Astrocyte (in vitro differentiated cells and primary cell): Measurements from ENCODE around the gene CCDC87. TPM values are rescaled to one million over a fixed set of nuclear protein-coding genes. Genes with fewer than 3 reads are reported as not detected.

Source experiments
- DNase-seq: peaks from one replicate; pipeline ENCODE4 v3.0.0-alpha.2; 2010; ENCODE audit warnings: low read depth
- FAIRE-seq: peaks from 2 replicates; lab custom pipeline; 2011; peaks lifted over from hg19 to GRCh38; lab: Jason Lieb, UNC
- H2AFZ ChIP-seq: 2 replicates; pipeline ENCODE4 v1.6.0; 2012; ENCODE audit warnings: low read depth, low read length, inconsistent platforms
- H3K27ac ChIP-seq: 2 replicates; pipeline ENCODE4 v1.5.1; 2011; ENCODE audit warnings: low read depth, low read length, inconsistent platforms
- H3K27me3 ChIP-seq: 2 replicates; pipeline ENCODE4 v1.6.0; 2011; ENCODE audit warnings: low read length, inconsistent platforms; ENCODE audit not compliant: insufficient read depth
- H3K36me3 ChIP-seq: 2 replicates; pipeline ENCODE4 v1.5.1; 2011; ENCODE audit warnings: low read length, inconsistent platforms; ENCODE audit not compliant: insufficient read depth
- H3K4me1 ChIP-seq: 2 replicates; pipeline ENCODE4 v1.5.1; 2011; ENCODE audit warnings: low read length, inconsistent platforms; ENCODE audit not compliant: insufficient read depth
- H3K4me2 ChIP-seq: 2 replicates; pipeline ENCODE4 v1.6.0; 2012; ENCODE audit warnings: low read length, inconsistent platforms
- H3K4me3 ChIP-seq: 2 replicates; pipeline ENCODE4 v1.5.1; 2011; ENCODE audit warnings: low read depth, mild to moderate bottlenecking, low read length, inconsistent platforms; ENCODE audit not compliant: insufficient read depth
- H3K79me2 ChIP-seq: 2 replicates; pipeline ENCODE4 v1.6.0; 2012; ENCODE audit warnings: mild to moderate bottlenecking, low read length, inconsistent platforms; ENCODE audit not compliant: insufficient read depth
- H3K9ac ChIP-seq: 2 replicates; pipeline ENCODE4 v1.6.0; 2012; ENCODE audit warnings: mild to moderate bottlenecking, low read length, inconsistent platforms
- H3K9me3 ChIP-seq: 2 replicates; pipeline ENCODE4 v1.5.1; 2012; ENCODE audit warnings: low read depth, mild to moderate bottlenecking, low read length, inconsistent platforms; ENCODE audit not compliant: insufficient read depth
- H4K20me1 ChIP-seq: 2 replicates; pipeline ENCODE4 v1.6.0; 2012; ENCODE audit warnings: low read length, inconsistent platforms; ENCODE audit not compliant: insufficient read depth
- H3K27ac Mint-ChIP-seq: one replicate; pipeline ENCODE4 v1.8.0; 2021; ENCODE audit warnings: mild to moderate bottlenecking, mixed read lengths; ENCODE audit not compliant: unreplicated experiment
- H3K27me3 Mint-ChIP-seq: one replicate; pipeline ENCODE4 v1.8.0; 2021; ENCODE audit warnings: low read depth, mixed read lengths; ENCODE audit not compliant: unreplicated experiment
- H3K36me3 Mint-ChIP-seq: one replicate; pipeline ENCODE4 v1.8.0; 2021; ENCODE audit warnings: low read depth, mixed read lengths; ENCODE audit not compliant: unreplicated experiment
- H3K4me1 Mint-ChIP-seq: one replicate; pipeline ENCODE4 v1.8.0; 2021; ENCODE audit warnings: low read depth, mixed read lengths; ENCODE audit not compliant: unreplicated experiment
- H3K4me3 Mint-ChIP-seq: one replicate; pipeline ENCODE4 v1.8.0; 2021; ENCODE audit warnings: mild to moderate bottlenecking, moderate library complexity, mixed read lengths; ENCODE audit not compliant: unreplicated experiment
- H3K9me3 Mint-ChIP-seq: one replicate; pipeline ENCODE4 v1.8.0; 2021; ENCODE audit warnings: mild to moderate bottlenecking, mixed read lengths; ENCODE audit not compliant: unreplicated experiment
- CTCF ChIP-seq: IDR thresholded peaks from 2 replicates; pipeline ENCODE4 v1.5.1; 2011; ENCODE audit warnings: low read depth, mild to moderate bottlenecking, inconsistent platforms, low read length, moderate library complexity; ENCODE audit not compliant: insufficient read depth
- EZH2 ChIP-seq: IDR thresholded peaks from 2 replicates; pipeline ENCODE4 v1.6.1; 2012; ENCODE audit warnings: mild to moderate bottlenecking, low read length, inconsistent platforms; ENCODE audit not compliant: insufficient read depth
- total RNA-seq: library from RNA; stranded (reverse); gene quantifications from 2 replicates; pipeline ENCODE4 v1.2.1, GENCODE V29; 2021

Gene CCDC87
- total RNA-seq, 1 donor from 2014 or later = 0.34 TPM

DNA sequence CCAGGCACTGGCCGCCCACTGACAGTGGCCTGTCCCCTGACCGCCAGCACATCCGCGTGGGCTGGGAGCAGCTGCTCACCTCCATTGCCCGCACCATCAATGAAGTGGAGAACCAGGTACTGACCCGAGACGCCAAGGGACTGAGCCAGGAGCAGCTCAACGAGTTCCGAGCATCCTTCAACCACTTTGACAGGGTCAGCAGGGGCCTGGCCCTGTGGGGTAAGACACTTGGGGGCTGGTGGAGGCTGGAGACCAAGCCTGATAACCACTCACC lies 31.0 kb downstream of the CCDC87 start:
- no peak overlapping the region for H3K9ac ChIP-seq
- no peak overlapping the region for H3K27ac ChIP-seq
- H4K20me1 ChIP-seq = no peaks in the 10 kb centered on the region
- Mint-ChIP-seq H3K27me3 (peaks cover 29% of the 10 kb centered on the region), H3K36me3 (no peaks in the 10 kb centered on the region), H3K4me3 (no peak overlapping the region), H3K9me3 (peaks cover 5% of the 10 kb centered on the region), H3K27ac (no peak overlapping the region), H3K4me1 (peaks cover 5% of the 10 kb centered on the region)
- H3K9me3 ChIP-seq = no peaks in the 10 kb centered on the region
- no peaks in the 10 kb centered on the region for H3K36me3 ChIP-seq
- no peaks in the 10 kb centered on the region for H3K4me1 ChIP-seq
- no peak for DNase-seq
- H3K4me2 ChIP-seq = no peak overlapping the region
- no peak for TF ChIP-seq EZH2
- no peak for TF ChIP-seq CTCF
- H3K4me3 ChIP-seq = no peak overlapping the region
- H3K79me2 ChIP-seq = no peaks in the 10 kb centered on the region
- H3K27me3 ChIP-seq = peaks cover 2% of the 10 kb centered on the region
- H2AFZ ChIP-seq = no peak overlapping the region
- no peak for FAIRE-seq

DNA sequence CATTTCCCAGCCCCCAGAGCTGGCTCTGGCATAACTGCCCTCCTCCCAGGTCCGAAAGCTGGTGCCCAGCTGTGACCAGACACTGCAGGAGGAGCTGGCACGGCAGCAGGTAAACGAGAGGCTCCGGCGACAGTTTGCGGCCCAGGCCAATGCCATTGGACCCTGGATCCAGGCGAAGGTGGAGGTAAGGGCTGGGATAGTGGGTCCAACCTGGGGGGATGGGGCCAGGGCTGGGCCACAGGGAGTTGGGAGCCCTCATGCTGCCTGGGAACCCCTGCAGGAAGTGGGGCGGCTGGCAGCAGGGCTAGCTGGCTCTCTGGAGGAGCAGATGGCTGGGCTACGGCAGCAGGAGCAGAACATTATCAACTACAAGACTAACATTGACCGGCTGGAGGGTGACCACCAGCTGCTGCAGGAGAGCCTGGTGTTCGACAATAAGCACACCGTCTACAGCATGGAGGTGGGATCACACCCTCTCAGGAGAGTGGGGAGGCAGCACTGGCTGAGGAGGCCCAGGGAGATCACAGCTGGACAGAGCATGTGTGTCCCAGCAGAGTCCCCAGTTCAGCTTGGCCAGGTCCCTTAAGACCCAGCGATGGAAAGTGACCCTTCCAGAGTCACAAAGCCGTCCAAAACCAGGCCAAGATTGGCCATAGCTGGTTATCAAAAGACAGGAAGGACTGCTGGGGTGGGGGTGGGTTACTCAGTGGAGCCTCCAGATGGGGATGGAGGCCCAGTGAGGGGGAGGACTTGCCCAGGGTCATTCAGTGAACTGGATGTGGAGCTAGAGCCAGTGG lies 31.5 kb downstream of the CCDC87 start:
- Histone ChIP-seq H2AFZ (no peak overlapping the region), H3K4me2 (no peak overlapping the region), H3K9ac (no peak overlapping the region), H3K27ac (no peak overlapping the region), H4K20me1 (no peaks in the 10 kb centered on the region), H3K27me3 (peaks cover 2% of the 10 kb centered on the region), H3K4me1 (no peaks in the 10 kb centered on the region), H3K9me3 (no peaks in the 10 kb centered on the region), H3K36me3 (no peaks in the 10 kb centered on the region), H3K79me2 (no peaks in the 10 kb centered on the region), H3K4me3 (no peak overlapping the region)
- H3K27ac Mint-ChIP-seq = no peak overlapping the region
- H3K36me3 Mint-ChIP-seq = no peaks in the 10 kb centered on the region
- TF ChIP-seq EZH2 (no peak), CTCF (no peak)
- H3K9me3 Mint-ChIP-seq = peaks cover 5% of the 10 kb centered on the region
- no peak overlapping the region for H3K4me3 Mint-ChIP-seq
- peaks cover 28% of the 10 kb centered on the region for H3K27me3 Mint-ChIP-seq
- FAIRE-seq = no peak
- DNase-seq = no peak
- H3K4me1 Mint-ChIP-seq = peaks cover 5% of the 10 kb centered on the region

- Mint-ChIP-seq H3K27me3 (peaks cover 26% of the 10 kb centered on the region), H3K4me1 (peaks cover 4% of the 10 kb centered on the region), H3K27ac (no peak overlapping the region), H3K4me3 (no peak overlapping the region), H3K36me3 (no peaks in the 10 kb centered on the region), H3K9me3 (peaks cover 2% of the 10 kb centered on the region)
- no peaks in the 10 kb centered on the region for H4K20me1 ChIP-seq
- FAIRE-seq (no peak), DNase-seq (no peak)
- no peaks in the 10 kb centered on the region for H3K79me2 ChIP-seq
- H2AFZ ChIP-seq = no peak overlapping the region
- H3K9ac ChIP-seq = no peak overlapping the region
- TF ChIP-seq EZH2 (no peak), CTCF (no peak)
- H3K4me3 ChIP-seq = no peak overlapping the region
- no peak overlapping the region for H3K4me2 ChIP-seq
- peaks cover 2% of the 10 kb centered on the region for H3K27me3 ChIP-seq
- no peaks in the 10 kb centered on the region for H3K4me1 ChIP-seq
- H3K27ac ChIP-seq = no peak overlapping the region
- no peaks in the 10 kb centered on the region for H3K9me3 ChIP-seq
- H3K36me3 ChIP-seq = no peaks in the 10 kb centered on the region
Observed at GRCh38 chr11:66559866-66560676, 32.8 kb downstream of the CCDC87 start.
